OCI-LY7 (cell line): ENCODE results near the gene PHF20. TPM values are rescaled to one million over a fixed set of nuclear protein-coding genes. Genes with fewer than 3 reads are reported as not detected.
"Not testable (repeated sequence)": the region's sequence is repeated elsewhere in the genome, so short reads cannot be mapped to it uniquely, and the experiment has no call there.

Source experiments
- BruUV-seq: library from RNA; stranded (reverse); fragments of 400-500 nt; replicated peaks from 2 replicates; lab custom pipeline; 2021; lab: Mats Ljungman, UMichigan
- CTCF ChIA-PET: fragments of 300-600 bp; sonication (Branson Sonifier 250); formaldehyde crosslinking; loops from one replicate; lab custom pipeline; 2022; ENCODE audit warnings: antibody characterized with exemption; ENCODE audit not compliant: unreplicated experiment; lab: Charles Lee
- POLR2A ChIA-PET: fragments of 300-600 bp; sonication (Branson Sonifier 250); formaldehyde crosslinking; loops from one replicate; lab custom pipeline; 2022; ENCODE audit warnings: antibody characterized with exemption; lab: Charles Lee
- DNase-seq: peaks from one replicate; pipeline ENCODE4 v3.0.0-alpha.2; 2015; ENCODE audit warnings: low spot score
- H2AFZ ChIP-seq: fragments of 200-600 bp; sonication (generic), shearing (Covaris generic); 2 replicates; pipeline ENCODE4 v1.6.1; 2014; ENCODE audit warnings: mild to moderate bottlenecking, antibody characterized with exemption, low read length, moderate library complexity
- H3K27ac ChIP-seq: fragments of 200-600 bp; sonication (generic); 2 replicates; pipeline ENCODE4 v1.5.1; 2014; ENCODE audit warnings: mixed run types, low read depth, mild to moderate bottlenecking, moderate library complexity, low read length, inconsistent platforms; ENCODE audit not compliant: poor library complexity, severe bottlenecking
- H3K36me3 ChIP-seq: fragments of 200-600 bp; sonication (generic); 2 replicates; pipeline ENCODE4 v1.6.1; 2014; ENCODE audit warnings: mild to moderate bottlenecking, antibody characterized with exemption, low read length, moderate library complexity, mixed read lengths; ENCODE audit not compliant: insufficient read depth
- H3K4me1 ChIP-seq: fragments of 200-600 bp; sonication (generic); 2 replicates; pipeline ENCODE4 v1.5.1; 2014; ENCODE audit warnings: mild to moderate bottlenecking, low read length; ENCODE audit not compliant: insufficient read depth, poor library complexity, severe bottlenecking
- H3K4me2 ChIP-seq: fragments of 200-600 bp; sonication (generic); 2 replicates; pipeline ENCODE4 v1.6.1; 2014; ENCODE audit warnings: mild to moderate bottlenecking, low read length
- H3K4me3 ChIP-seq: fragments of 200-600 bp; sonication (generic); 2 replicates; pipeline ENCODE4 v1.5.1; 2014; ENCODE audit warnings: mild to moderate bottlenecking, low read depth, low read length; ENCODE audit not compliant: poor library complexity, severe bottlenecking
- H3K79me2 ChIP-seq: fragments of 200-600 bp; sonication (generic); 2 replicates; pipeline ENCODE4 v1.6.1; 2016; ENCODE audit warnings: low read depth, mild to moderate bottlenecking, low read length, moderate library complexity, mixed read lengths; ENCODE audit not compliant: insufficient read depth
- H3K9me2 ChIP-seq: fragments of 200-600 bp; sonication (generic); 2 replicates; pipeline ENCODE4 v1.6.1; 2016; ENCODE audit warnings: mild to moderate bottlenecking, low read length, mixed read lengths; ENCODE audit not compliant: insufficient read depth
- H3K9me3 ChIP-seq: fragments of 200-600 bp; sonication (generic); 2 replicates; pipeline ENCODE4 v1.6.1; 2014; ENCODE audit warnings: mild to moderate bottlenecking, mixed run types, low read length, mixed read lengths
- H4K20me1 ChIP-seq: fragments of 200-600 bp; sonication (generic); 2 replicates; pipeline ENCODE4 v1.6.1; 2014; ENCODE audit warnings: mild to moderate bottlenecking, antibody characterized with exemption, low read length, moderate library complexity, mixed read lengths; ENCODE audit not compliant: insufficient read depth
- EZH2phosphoT487 ChIP-seq: fragments of 200-600 bp; sonication (generic); IDR thresholded peaks from 2 replicates; pipeline ENCODE4 v1.6.1; 2018; ENCODE audit warnings: low read depth, borderline replicate concordance, mild to moderate bottlenecking, mixed run types, antibody characterized with exemption, low read length, moderate library complexity, mixed read lengths
- intact Hi-C: fragments of 100-400 bp; cut with micrococcal nuclease; formaldehyde crosslinking; loops from one replicate; pipeline ENCODE4 v1.10.0; 2022; ENCODE audit not compliant: unreplicated experiment
- total RNA-seq, 2 experiments: library from RNA; depleted of rRNA in 1 of 2; stranded (reverse); fragments of >200 nt in 1 of 2; shearing (Covaris generic) in 1 of 2; gene quantifications; 2 replicates each; pipeline ENCODE4 v1.2.3, GENCODE V29; 2014 to 2022
- TF ChIP-seq, protein P1 (sequence below): fragments of 200-600 bp; sonication (generic); conservative IDR thresholded peaks from 2 replicates; pipeline ENCODE4 v1.5.1; 2014; ENCODE audit warnings: mild to moderate bottlenecking, antibody characterized with exemption, low read length, moderate library complexity, mixed read lengths

Gene PHF20
- total RNA-seq, 2 experiments from 2014 or later: 37.9 to 47.8 TPM

DNA sequence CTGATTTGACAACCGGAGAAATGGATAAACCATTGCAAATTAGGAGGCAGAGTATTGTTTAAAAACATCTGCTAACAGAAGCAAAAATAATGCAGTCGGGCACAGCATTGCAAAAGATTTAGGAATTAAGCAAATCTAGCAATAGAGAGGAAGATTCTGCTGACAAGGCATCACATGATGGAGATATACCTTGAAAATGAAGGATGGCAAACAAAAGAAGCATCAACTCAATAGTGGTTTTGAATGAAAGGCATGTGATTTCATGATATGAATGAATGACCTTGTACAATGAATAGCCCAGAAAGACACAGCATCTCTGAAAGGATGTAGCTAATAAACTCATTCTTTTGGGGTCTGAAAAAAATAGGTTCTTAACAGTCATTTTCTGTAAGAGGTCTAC lies 21.2 kb upstream of the PHF20 start:
- ChIA-PET POLR2A (interaction anchor here (0.6 to 1.3 kb wide), 2 partner anchors 8 to 12 kb away, joined by 4 to 14 read pairs; partner anchors contain the start of gene RBM39), CTCF (no interaction called here)
- Histone ChIP-seq H3K4me3 (no peak overlapping the region), H3K79me2 (no peaks in the 10 kb centered on the region), H3K4me1 (no peaks in the 10 kb centered on the region), H3K4me2 (no peak overlapping the region), H3K27ac (no peak overlapping the region), H3K9me2 (no peaks in the 10 kb centered on the region), H3K36me3 (no peaks in the 10 kb centered on the region), H3K9me3 (no peaks in the 10 kb centered on the region), H4K20me1 (no peaks in the 10 kb centered on the region), H2AFZ (no peak overlapping the region)
- TF ChIP-seq, protein P1, sequence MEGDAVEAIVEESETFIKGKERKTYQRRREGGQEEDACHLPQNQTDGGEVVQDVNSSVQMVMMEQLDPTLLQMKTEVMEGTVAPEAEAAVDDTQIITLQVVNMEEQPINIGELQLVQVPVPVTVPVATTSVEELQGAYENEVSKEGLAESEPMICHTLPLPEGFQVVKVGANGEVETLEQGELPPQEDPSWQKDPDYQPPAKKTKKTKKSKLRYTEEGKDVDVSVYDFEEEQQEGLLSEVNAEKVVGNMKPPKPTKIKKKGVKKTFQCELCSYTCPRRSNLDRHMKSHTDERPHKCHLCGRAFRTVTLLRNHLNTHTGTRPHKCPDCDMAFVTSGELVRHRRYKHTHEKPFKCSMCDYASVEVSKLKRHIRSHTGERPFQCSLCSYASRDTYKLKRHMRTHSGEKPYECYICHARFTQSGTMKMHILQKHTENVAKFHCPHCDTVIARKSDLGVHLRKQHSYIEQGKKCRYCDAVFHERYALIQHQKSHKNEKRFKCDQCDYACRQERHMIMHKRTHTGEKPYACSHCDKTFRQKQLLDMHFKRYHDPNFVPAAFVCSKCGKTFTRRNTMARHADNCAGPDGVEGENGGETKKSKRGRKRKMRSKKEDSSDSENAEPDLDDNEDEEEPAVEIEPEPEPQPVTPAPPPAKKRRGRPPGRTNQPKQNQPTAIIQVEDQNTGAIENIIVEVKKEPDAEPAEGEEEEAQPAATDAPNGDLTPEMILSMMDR: no peak
- no peak for TF ChIP-seq EZH2phosphoT487
- no peak for DNase-seq
- no TSS peak for BruUV-seq
- intact Hi-C loops: no loop called here

DNA sequence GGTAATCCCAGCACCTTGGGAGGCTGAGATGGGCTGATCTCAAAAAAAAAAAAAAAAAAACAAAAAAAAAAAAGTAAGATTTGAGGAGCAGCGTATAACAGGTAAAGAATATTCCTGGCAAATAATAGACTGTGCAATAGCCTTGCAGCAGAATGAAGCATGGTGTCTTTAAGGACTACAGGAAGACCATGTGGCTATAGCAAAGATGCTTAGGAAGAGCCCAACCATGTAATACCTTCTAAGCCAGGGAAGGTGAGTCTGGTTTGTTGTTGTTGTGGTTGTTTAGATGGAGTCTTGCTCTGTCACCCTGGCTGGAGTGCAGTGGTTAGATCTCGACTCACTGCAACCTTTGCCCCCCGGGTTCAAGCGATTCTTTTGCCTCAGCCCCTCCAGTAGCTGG lies 15.4 kb upstream of the PHF20 start:
- Histone ChIP-seq H3K36me3 (no peaks in the 10 kb centered on the region), H2AFZ (no peak overlapping the region), H3K9me2 (no peaks in the 10 kb centered on the region), H3K4me2 (no peak overlapping the region), H3K4me3 (no peak overlapping the region), H3K9me3 (no peaks in the 10 kb centered on the region), H4K20me1 (no peaks in the 10 kb centered on the region), H3K27ac (no peak overlapping the region), H3K4me1 (peaks cover 4% of the 10 kb centered on the region), H3K79me2 (no peaks in the 10 kb centered on the region)
- TF ChIP-seq EZH2phosphoT487: no peak
- TF ChIP-seq, protein P1: no peak
- intact Hi-C loops: no loop called here
- no peak for DNase-seq
- ChIA-PET CTCF (no interaction called here), POLR2A (interaction anchor here (0.7 kb wide), 2 partner anchors 137 to 475 kb away, joined by 3 to 4 read pairs; no protein-coding TSS in a partner anchor)
- BruUV-seq: no TSS peak

DNA sequence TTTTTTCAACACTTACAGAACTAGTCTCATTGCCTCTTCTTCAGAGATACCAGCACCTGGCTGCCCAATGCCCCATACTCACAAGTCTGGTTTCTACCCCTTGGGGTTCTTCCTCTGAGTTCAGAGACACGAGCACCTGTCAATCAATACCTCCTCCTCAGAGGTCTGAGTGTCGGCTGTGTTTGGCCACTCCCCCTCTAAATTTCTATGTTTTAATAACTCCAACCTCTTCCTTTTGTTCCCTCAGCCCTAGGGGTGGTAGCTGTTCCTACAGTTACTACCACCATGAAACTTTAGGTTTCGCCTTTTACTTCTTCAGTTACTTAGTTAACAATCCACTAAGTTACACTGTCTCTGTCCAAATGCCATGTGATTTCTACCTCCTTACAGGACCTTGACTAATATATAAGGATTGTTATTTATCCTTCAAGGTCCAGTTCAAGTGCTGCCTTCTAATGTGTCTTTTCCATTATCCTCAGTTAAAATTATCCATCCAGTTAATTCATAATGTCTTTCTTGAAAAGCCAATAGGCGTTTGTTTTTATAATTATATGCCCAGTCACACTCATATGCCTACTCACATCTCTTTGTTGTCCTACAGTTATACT lies 14.6 kb upstream of the PHF20 start:
- no peak overlapping the region for H2AFZ ChIP-seq
- H3K4me3 ChIP-seq: no peak overlapping the region
- H3K79me2 ChIP-seq: no peaks in the 10 kb centered on the region
- H3K4me2 ChIP-seq: no peak overlapping the region
- no TSS peak for BruUV-seq
- H3K4me1 ChIP-seq: peaks cover 4% of the 10 kb centered on the region
- H3K9me3 ChIP-seq: no peaks in the 10 kb centered on the region
- H3K27ac ChIP-seq: no peak overlapping the region
- intact Hi-C loops: no loop called here
- CTCF ChIA-PET: no interaction called here
- H3K9me2 ChIP-seq: no peaks in the 10 kb centered on the region
- DNase-seq: no peak
- TF ChIP-seq EZH2phosphoT487: no peak
- TF ChIP-seq, protein P1: no peak
- H4K20me1 ChIP-seq: no peaks in the 10 kb centered on the region
- POLR2A ChIA-PET: no interaction called here
- no peaks in the 10 kb centered on the region for H3K36me3 ChIP-seq

DNA sequence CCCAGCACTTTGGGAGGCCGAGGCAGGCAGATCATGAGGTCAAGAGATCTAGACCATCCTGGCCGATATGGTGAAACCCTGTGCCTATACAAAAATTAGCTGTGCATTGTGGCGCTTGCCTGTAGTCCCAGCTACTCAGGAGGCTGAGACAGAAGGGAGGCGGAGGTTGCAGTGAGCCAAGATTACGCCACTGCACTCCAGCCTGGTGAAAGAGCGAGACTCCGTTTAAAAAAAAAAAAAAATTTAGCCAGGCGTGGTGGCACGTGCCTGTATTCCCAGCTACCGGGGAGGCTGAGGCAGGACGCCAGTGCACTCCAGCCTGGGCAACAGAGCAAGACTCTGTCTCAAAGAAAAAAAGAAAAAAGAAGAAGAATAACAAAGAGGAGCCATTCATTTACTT lies 10.3 kb upstream of the PHF20 start:
- intact Hi-C loops: loop anchor here (10.0 kb wide), 1 partner anchor 333 kb away; no protein-coding TSS in a partner anchor
- H3K4me1 ChIP-seq, DNase-seq, H2AFZ ChIP-seq, H4K20me1 ChIP-seq, H3K4me3 ChIP-seq, H3K4me2 ChIP-seq, H3K9me3 ChIP-seq, BruUV-seq, H3K36me3 ChIP-seq, H3K27ac ChIP-seq, CTCF ChIA-PET, H3K79me2 ChIP-seq, H3K9me2 ChIP-seq: not testable (repeated sequence)
- POLR2A ChIA-PET: interaction anchor here (1.1 kb wide), 1 partner anchor 19 kb away, joined by 3 read pairs; no protein-coding TSS in a partner anchor
